IPS-18c (cell line): ENCODE results near the gene C4B.
"Not testable (repeated sequence)": the region's sequence is repeated elsewhere in the genome, so short reads cannot be mapped to it uniquely, and the experiment has no call there.

Source experiments
- H3K4me3 ChIP-seq: 2 replicates; pipeline ENCODE4 v1.7.0; 2013; ENCODE audit warnings: low read depth, mild to moderate bottlenecking, low read length, moderate library complexity; ENCODE audit not compliant: insufficient read depth
- H3K9me3 ChIP-seq: one replicate; pipeline ENCODE4 v1.6.1; 2013; ENCODE audit warnings: mild to moderate bottlenecking, low read length, moderate library complexity; ENCODE audit not compliant: control insufficient read depth, insufficient read depth

The C4B gene

DNA sequence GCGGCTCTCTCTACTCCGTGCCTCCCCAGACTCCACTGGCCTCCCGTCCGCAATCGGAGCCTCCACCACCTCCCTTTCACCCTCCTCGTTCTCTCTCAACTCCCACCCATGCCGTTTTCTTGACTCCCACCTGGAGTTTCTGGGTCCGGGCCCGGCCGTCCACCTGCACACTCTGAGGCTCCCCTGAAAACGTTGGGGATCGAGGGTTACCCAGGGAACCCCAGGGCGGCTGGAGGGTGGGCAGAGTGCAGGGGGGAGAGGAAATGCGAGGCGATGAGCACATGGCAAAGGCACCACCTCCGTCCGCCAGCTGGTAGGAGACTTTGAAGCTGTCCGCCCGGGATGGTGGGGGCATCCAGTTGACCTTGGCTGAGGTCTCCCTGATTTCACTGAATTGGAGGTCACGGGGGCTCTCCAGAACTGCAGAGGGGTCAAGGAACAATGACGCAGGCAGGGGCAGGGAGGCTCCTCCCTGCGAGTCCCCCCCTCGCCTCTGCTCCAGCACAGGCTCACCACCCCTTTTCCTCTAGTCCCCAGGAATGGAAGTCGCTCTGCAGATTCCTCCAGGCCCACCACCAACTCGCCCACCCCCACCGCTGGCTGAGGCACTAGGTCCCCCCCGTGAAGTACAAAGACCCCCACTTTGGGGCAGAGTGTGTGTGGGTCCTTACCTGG lies 3.6 kb upstream of the C4B start:
- not testable (repeated sequence) for H3K9me3 ChIP-seq, H3K4me3 ChIP-seq

DNA sequence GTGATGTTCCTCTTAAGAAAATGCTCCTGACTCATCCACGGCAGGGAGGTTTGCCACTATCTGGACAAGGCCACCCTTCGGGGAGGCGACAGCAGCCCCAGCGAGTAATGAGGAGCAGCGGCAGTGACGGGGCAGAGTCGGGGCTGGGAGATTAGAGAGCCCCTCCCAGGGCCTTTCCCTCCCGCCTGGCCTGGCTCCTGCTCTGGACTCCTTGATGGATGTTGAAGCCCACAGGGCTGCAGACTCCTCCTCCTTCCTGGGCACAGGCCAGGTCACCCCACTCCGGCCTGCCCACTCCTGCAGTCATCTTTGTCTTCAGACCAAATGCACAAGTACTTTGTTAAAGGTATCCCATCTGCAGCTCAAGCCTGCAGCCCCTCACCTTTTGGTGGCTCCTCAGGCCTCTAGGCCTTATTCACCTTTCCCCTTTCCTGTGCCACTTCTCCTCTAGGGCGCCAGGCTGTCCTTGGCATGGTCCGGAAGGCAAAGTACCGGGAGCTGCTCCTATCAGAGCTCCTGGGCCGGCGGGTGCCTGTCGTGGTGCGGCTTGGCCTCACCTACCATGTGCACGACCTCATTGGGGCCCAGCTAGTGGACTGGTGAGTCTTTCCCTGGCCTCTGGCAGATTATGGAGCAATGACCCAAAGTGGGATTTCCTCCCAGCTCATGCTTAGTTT lies 1.5 kb upstream of the C4B start:
- not testable (repeated sequence) for H3K4me3 ChIP-seq

DNA sequence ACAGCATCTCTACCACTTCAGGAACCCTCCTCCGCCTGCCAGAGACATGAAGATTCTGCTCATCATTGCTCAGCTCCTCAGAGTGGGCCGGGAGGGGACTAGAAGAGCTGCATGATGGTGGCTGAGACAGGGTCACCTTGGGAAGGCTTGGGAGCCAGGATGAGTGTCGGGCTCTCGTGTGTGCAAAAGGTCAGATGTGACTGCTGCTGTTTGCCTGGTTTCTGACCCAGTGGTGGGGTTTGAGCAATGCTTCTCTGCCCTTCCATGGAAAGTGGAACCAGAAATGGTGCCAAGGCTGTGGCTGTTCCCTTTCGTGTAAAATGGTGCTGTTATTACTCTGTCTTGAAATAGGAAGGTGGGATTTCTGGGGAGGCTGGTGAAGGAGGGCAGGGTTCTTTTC lies 857 bp upstream of the C4B start:
- H3K4me3 ChIP-seq, H3K9me3 ChIP-seq: not testable (repeated sequence)

More for the DNA sequence above, 1.5 kb upstream of the C4B start:
- not testable (repeated sequence) for H3K9me3 ChIP-seq

DNA sequence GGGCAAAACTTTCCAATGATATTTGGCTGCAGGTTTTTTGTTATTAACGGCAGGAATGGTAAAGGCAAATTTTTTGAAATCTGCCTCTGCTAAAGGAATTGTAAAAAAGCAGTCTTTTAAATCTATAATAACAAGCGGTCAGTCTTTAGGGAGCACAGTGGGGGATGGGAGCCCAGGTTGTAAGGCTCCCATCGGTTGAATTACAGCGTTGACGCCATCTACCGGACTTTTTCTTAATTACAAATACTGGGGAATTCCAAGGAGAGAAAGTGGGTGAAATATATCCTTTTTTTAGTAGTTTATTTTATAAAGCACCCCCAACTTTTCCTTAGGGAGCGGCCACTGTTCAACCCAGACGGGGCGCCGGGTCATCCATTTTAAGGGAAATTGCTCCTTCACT lies 7.5 kb downstream of the C4B start:
- H3K4me3 ChIP-seq, H3K9me3 ChIP-seq: not testable (repeated sequence)

- H3K4me3 ChIP-seq, H3K9me3 ChIP-seq: not testable (repeated sequence)
These were observed 14.0 kb downstream of the C4B start for GRCh38 chr6:32028631-32029030.

DNA sequence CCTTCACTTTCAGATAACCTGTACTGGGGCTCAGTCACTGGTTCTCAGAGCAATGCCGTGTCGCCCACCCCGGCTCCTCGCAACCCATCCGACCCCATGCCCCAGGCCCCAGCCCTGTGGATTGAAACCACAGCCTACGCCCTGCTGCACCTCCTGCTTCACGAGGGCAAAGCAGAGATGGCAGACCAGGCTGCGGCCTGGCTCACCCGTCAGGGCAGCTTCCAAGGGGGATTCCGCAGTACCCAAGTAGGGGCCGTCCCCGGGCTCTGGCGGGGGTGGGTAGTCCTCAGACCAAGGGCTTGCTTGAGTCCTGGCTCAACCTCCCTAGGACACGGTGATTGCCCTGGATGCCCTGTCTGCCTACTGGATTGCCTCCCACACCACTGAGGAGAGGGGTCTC lies 15.0 kb downstream of the C4B start:
- H3K9me3 ChIP-seq, H3K4me3 ChIP-seq: not testable (repeated sequence)

GRCh38 chr6:32035283-32036013 lies 20.9 kb downstream of the C4B start:
- H3K4me3 ChIP-seq, H3K9me3 ChIP-seq: not testable (repeated sequence)

- H3K4me3 ChIP-seq, H3K9me3 ChIP-seq: not testable (repeated sequence)
These were observed 22.5 kb downstream of the C4B start for GRCh38 chr6:32037136-32037535.

- H3K9me3 ChIP-seq, H3K4me3 ChIP-seq: not testable (repeated sequence)
These were observed 23.3 kb downstream of the C4B start, which contains the start of gene CYP21A2 for GRCh38 chr6:32037598-32038524. Gene CYP21A2 (plus strand): TSS chr6:32038415. CDS start chr6:32038423, 8 bp downstream.

- not testable (repeated sequence) for H3K9me3 ChIP-seq, H3K4me3 ChIP-seq
These were observed 24.3 kb downstream of the C4B start for GRCh38 chr6:32038878-32039277.

GRCh38 chr6:32039321-32040274 lies 25.0 kb downstream of the C4B start:
- not testable (repeated sequence) for H3K4me3 ChIP-seq, H3K9me3 ChIP-seq

DNA sequence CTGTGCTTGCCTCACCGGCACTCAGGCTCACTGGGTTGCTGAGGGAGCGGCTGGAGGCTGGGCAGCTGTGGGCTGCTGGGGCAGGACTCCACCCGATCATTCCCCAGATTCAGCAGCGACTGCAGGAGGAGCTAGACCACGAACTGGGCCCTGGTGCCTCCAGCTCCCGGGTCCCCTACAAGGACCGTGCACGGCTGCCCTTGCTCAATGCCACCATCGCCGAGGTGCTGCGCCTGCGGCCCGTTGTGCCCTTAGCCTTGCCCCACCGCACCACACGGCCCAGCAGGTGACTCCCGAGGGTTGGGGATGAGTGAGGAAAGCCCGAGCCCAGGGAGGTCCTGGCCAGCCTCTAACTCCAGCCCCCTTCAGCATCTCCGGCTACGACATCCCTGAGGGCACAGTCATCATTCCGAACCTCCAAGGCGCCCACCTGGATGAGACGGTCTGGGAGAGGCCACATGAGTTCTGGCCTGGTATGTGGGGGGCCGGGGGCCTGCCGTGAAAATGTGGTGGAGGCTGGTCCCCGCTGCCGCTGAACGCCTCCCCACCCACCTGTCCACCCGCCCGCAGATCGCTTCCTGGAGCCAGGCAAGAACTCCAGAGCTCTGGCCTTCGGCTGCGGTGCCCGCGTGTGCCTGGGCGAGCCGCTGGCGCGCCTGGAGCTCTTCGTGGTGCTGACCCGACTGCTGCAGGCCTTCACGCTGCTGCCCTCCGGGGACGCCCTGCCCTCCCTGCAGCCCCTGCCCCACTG lies 25.9 kb downstream of the C4B start:
- not testable (repeated sequence) for H3K9me3 ChIP-seq, H3K4me3 ChIP-seq

GRCh38 chr6:32041050-32041321 lies 26.4 kb downstream of the C4B start:
- not testable (repeated sequence) for H3K9me3 ChIP-seq, H3K4me3 ChIP-seq

GRCh38 chr6:32041385-32041784 lies 26.8 kb downstream of the C4B start:
- H3K9me3 ChIP-seq, H3K4me3 ChIP-seq: not testable (repeated sequence)

GRCh38 chr6:32042276-32042675 lies 27.7 kb downstream of the C4B start:
- not testable (repeated sequence) for H3K4me3 ChIP-seq, H3K9me3 ChIP-seq
